Transverse colon (tissue), 4 donors: ENCODE measurements around the gene UNC93A. TPM values are rescaled to one million over a fixed set of nuclear protein-coding genes. Genes with fewer than 3 reads are reported as not detected.

Source experiments
- DNase-seq: peaks from one replicate; pipeline ENCODE4 v3.0.0-alpha.2; 2019
- H3K27ac ChIP-seq, 4 donors: fragments of 200-600 bp; sonication (generic); 2 replicates each; pipeline ENCODE4 v1.5.1; 2016 to 2018; ENCODE audit warnings: inconsistent platforms in 4 of 4
- H3K27me3 ChIP-seq: fragments of 200-600 bp; sonication (generic); 2 replicates; pipeline ENCODE4 v1.5.1; 2017; ENCODE audit warnings: inconsistent platforms
- H3K36me3 ChIP-seq, 4 donors: fragments of 200-600 bp; sonication (generic); 2 replicates each; pipeline ENCODE4 v1.5.1; 2017 to 2019; ENCODE audit warnings: inconsistent platforms in 4 of 4
- H3K4me1 ChIP-seq, 4 donors: fragments of 200-600 bp; sonication (generic); 2 replicates each; pipeline ENCODE4 v1.5.1; 2017 to 2020; ENCODE audit warnings: inconsistent platforms in 4 of 4
- H3K4me3 ChIP-seq, 4 donors: fragments of 200-600 bp; sonication (generic); 1 replicate in 1 of 4; 2 replicates in 3 of 4; pipeline versions ENCODE4 v1.5.1 to v1.6.1; 2017 to 2019; ENCODE audit warnings: inconsistent platforms in 4 of 4
- H3K9me3 ChIP-seq, 2 donors: fragments of 200-600 bp; sonication (generic); 2 replicates each; pipeline ENCODE4 v1.5.1; 2017 to 2019; ENCODE audit warnings: inconsistent platforms in 2 of 2
- CTCF ChIP-seq, 5 experiments: fragments of 200-600 bp in 3 of 5; fragments of 450-650 bp in 2 of 5; sonication (generic) in 3 of 5; IDR thresholded peaks; 1 replicate in 2 of 5; 2 replicates in 3 of 5; pipeline ENCODE4 v1.5.1; 2016 to 2017; ENCODE audit warnings: antibody characterized with exemption in 5 of 5, inconsistent platforms in 3 of 5, mild to moderate bottlenecking in 2 of 5, moderate library complexity in 1 of 5
- EP300 ChIP-seq: sonication (generic); formaldehyde crosslinking; IDR thresholded peaks from one replicate; pipeline ENCODE4 v1.6.1; 2017; ENCODE audit warnings: antibody characterized with exemption, low read depth
- POLR2A ChIP-seq: fragments of 450-650 bp; IDR thresholded peaks from one replicate; pipeline ENCODE4 v1.6.1; 2016; ENCODE audit warnings: antibody characterized with exemption, mild to moderate bottlenecking, moderate library complexity
- POLR2AphosphoS5 ChIP-seq, 3 donors: sonication (generic); formaldehyde crosslinking; IDR thresholded peaks; one replicate each; pipeline ENCODE4 v1.6.1; 2016; ENCODE audit warnings: antibody characterized with exemption in 3 of 3
- WGBS, 2 donors: methylation state at CpG; one replicate each; pipeline ENCODE4 v1.1.5; 2018; ENCODE audit warnings: low coverage in 1 of 2; 5-methylcytosine and 5-hydroxymethylcytosine counted together
- in situ Hi-C, 4 donors: fragments of 200-750 bp; cut with MboI; loops; one replicate each; pipeline versions ENCODE4 v1.15.0 to v1.15.1; 2017; ENCODE audit warnings: low sequenced_read_pairs in 3 of 4, low pct_ligation_motif_present in 1 of 4, low pct_unique_long_range_greater_than_20kb in 1 of 4
- intact Hi-C: fragments of 100-400 bp; cut with DNase I; formaldehyde crosslinking; loops from one replicate; pipeline ENCODE4 v1.15.1; 2023; ENCODE audit warnings: low total_unique reads
- total RNA-seq, 4 donors: library from RNA; depleted of rRNA; stranded (reverse); fragments of >200 nt; gene quantifications; one replicate each; pipeline ENCODE4 v1.1.0, GENCODE V29; 2016

UNC93A gene
- total RNA-seq, 4 donors from 2014 or later: not detected

DNA sequence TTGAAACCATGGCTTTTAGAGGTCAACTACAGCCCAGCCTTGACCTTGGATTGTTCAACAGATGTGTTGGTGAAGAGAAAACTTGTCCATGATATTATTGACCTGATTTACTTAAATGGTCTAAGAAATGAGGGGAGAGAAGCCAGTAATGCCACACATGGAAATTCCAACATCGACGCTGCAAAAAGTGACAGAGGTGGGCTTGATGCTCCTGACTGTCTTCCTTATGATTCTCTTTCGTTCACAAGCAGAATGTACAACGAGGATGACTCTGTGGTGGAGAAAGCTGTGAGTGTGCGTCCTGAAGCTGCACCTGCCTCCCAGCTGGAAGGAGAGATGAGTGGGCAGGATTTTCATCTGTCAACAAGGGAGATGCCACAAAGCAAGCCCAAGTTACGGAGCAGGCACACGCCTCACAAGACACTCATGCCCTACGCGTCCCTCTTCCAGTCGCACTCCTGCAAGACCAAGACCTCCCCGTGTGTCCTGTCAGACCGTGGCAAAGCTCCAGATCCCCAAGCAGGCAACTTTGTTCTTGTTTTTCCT lies 50.0 kb downstream of the UNC93A start:
- DNase-seq: no peak
- in situ Hi-C loops (no loop called here), intact Hi-C loops (no loop called here)
- Histone ChIP-seq H3K4me3 (no peak overlapping the region), H3K4me1 (no peaks in the 10 kb centered on the region), H3K27me3 (no peaks in the 10 kb centered on the region), H3K9me3 (no peaks in the 10 kb centered on the region), H3K27ac (no peak overlapping the region), H3K36me3 (no peaks in the 10 kb centered on the region)
- TF ChIP-seq POLR2AphosphoS5 (IDR thresholded peaks at IDR 0.05) (no peak), POLR2A (no peak), EP300 (no peak), CTCF (IDR thresholded peaks at IDR 0.05) (no peak)
- WGBS, 2 donors: 60 to 86% methylated on average over 2 to 12 of the region's 12 CpGs

DNA sequence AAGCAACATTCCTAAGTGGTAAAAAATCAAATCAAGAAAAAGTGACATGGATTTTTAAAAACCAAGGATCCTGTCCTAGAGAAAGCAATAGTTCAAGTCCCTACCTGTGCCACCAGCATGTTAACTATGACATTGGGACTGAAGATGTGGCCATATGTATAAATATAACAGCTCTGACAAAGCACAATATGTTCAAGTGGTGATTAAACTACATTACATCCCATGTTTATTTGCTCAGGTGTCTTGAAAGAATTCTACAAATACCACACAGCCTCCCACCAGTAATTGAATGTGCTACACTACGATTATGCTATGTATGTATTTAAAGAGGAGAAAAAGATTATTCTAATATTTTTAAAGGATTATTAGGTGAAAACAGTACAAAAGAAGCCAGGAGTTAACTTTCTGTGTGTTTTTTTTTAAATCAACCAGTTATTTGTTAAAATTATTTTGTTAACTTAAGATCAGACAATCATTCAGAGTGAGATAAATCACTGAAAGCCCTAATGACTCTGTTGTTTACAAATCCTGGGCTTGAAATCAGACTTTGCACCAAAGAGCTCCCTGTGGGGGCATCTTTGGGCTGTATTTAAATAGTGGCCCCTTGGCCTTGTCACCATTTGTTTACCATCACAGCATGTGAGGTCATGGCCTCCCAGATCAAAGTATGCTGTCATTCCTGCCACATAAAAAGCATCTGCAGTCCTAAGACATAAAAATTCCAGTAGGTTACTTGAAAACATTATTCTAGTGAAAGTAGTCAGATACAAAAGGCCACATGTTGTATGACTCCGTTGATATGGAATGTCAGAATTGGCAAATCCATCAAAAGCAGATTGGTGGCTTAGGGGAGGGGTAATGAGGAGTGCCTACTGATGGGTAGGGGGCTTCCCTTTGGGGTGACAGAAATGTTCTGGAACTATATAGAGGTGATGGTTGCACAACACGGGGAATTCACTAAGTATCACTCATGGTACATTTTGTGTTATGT lies 50.8 kb downstream of the UNC93A start:
- intact Hi-C loops (no loop called here), in situ Hi-C loops (no loop called here)
- H3K9me3 ChIP-seq: no peaks in the 10 kb centered on the region
- DNase-seq: no peak
- 66 to 70% methylated on average over 3 of the region's 3 CpGs for WGBS, 2 donors
- no peak overlapping the region for H3K27ac ChIP-seq
- H3K4me1 ChIP-seq: no peaks in the 10 kb centered on the region
- H3K36me3 ChIP-seq: no peaks in the 10 kb centered on the region
- no peak for TF ChIP-seq EP300
- no peaks in the 10 kb centered on the region for H3K27me3 ChIP-seq
- H3K4me3 ChIP-seq: no peak overlapping the region

GRCh38 chr6:167342879-167343610 lies 51.9 kb downstream of the UNC93A start:
- DNase-seq: no peak
- Histone ChIP-seq H3K27ac (no peak overlapping the region), H3K36me3 (no peaks in the 10 kb centered on the region), H3K9me3 (no peaks in the 10 kb centered on the region), H3K4me3 (no peak overlapping the region), H3K27me3 (no peaks in the 10 kb centered on the region), H3K4me1 (no peaks in the 10 kb centered on the region)
- intact Hi-C loops (no loop called here), in situ Hi-C loops (no loop called here)
- 88 to 90% methylated on average over 2 to 14 of the region's 14 CpGs for WGBS, 2 donors
- TF ChIP-seq POLR2A: no peak
- no peak for TF ChIP-seq EP300
- TF ChIP-seq CTCF (IDR thresholded peaks at IDR 0.05): no peak
- no peak for TF ChIP-seq POLR2AphosphoS5 (IDR thresholded peaks at IDR 0.05)

GRCh38 chr6:167345348-167345747 lies 54.2 kb downstream of the UNC93A start:
- H3K36me3 ChIP-seq: no peaks in the 10 kb centered on the region
- intact Hi-C loops: no loop called here
- DNase-seq: no peak
- no peak overlapping the region for H3K4me3 ChIP-seq
- no peaks in the 10 kb centered on the region for H3K9me3 ChIP-seq
- H3K4me1 ChIP-seq: peaks cover 0 to 6% (median 1%) of the 10 kb centered on the region in 4 donors
- H3K27ac ChIP-seq: no peak overlapping the region
- H3K27me3 ChIP-seq: no peaks in the 10 kb centered on the region
- in situ Hi-C loops: no loop called here
- TF ChIP-seq POLR2A: no peak
- no peak for TF ChIP-seq EP300
- TF ChIP-seq POLR2AphosphoS5 (IDR thresholded peaks at IDR 0.05): no peak
- no peak for TF ChIP-seq CTCF (IDR thresholded peaks at IDR 0.05)
